Esophagus mucosa (tissue), 1 donor: Measurements from ENCODE around the gene MESP2. TPM values are rescaled to one million over a fixed set of nuclear protein-coding genes. Genes with fewer than 3 reads are reported as not detected.

Source experiments
- ATAC-seq: fragments of 200-7000 bp; cut with Tn5 transposase; one replicate; pipeline ENCODE4 v1.9.1; 2020
- total RNA-seq: library from RNA; stranded (reverse); gene quantifications from one replicate; pipeline ENCODE4 v1.2.4, GENCODE V29; 2023
- donor health status: DM: yes; HTN: yes; CAD: no.

The MESP2 gene
- 0.40 TPM for total RNA-seq

- ATAC-seq = peak; percentile 37
Measured at GRCh38 chr15:89776274-89777072, at the start of gene MESP2. Gene MESP2, plus strand, starts transcription at chr15:89776332. Its CDS starts 26 bp downstream, at chr15:89776358.

- no peak for ATAC-seq
Measured at GRCh38 chr15:89728254-89728653, 47.9 kb upstream of the MESP2 start.

GRCh38 chr15:89731275-89731674, 44.9 kb upstream of the MESP2 start:
- no peak for ATAC-seq

GRCh38 chr15:89732451-89733172, 43.5 kb upstream of the MESP2 start:
- no peak for ATAC-seq

GRCh38 chr15:89735773-89736172, 40.4 kb upstream of the MESP2 start:
- ATAC-seq = no peak

- peak; percentile 77 for ATAC-seq
Measured at GRCh38 chr15:89740137-89740536, 36.0 kb upstream of the MESP2 start.

- no peak for ATAC-seq
Measured at GRCh38 chr15:89743011-89743410, 33.1 kb upstream of the MESP2 start.

DNA sequence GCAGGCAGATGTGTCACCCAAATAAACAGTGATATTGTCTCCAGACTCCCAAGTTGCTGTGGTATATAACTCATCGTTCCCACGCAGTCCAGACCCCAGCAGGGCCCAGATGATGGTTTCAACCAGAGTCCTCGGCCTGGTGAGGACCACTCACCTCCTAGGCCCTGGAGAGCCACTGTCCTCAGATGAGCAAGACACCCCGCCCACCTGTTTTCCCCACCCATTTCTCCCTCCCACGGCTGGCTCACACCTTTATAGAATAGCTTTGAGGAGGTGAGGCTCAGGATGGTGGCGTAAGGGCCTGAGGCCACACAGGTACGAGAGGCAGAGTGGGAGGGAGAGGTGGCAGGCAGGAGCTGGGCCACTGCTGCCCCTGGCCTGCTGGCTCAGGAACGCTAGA, 32.5 kb upstream of the MESP2 start:
- ATAC-seq = no peak

- ATAC-seq = no peak
Measured at GRCh38 chr15:89745131-89745530, 31.0 kb upstream of the MESP2 start.

DNA sequence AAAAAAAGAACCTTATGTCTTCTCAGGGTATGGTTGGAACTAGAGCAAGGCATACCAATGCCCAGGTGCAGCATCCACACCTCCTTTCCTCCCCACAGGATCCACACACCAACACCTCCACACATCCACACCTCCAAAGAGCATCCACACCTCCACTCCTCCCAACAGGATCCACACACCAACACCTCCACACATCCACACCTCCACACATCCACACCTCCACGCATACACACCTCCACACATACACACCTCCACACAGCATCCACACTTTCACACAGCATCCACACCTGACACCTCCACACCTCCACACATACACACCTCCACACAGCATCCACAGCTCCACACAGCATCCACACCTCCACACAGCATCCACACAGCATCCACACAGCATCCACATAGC, 30.4 kb upstream of the MESP2 start:
- no peak for ATAC-seq

GRCh38 chr15:89746386-89746780, 29.7 kb upstream of the MESP2 start:
- no peak for ATAC-seq

DNA sequence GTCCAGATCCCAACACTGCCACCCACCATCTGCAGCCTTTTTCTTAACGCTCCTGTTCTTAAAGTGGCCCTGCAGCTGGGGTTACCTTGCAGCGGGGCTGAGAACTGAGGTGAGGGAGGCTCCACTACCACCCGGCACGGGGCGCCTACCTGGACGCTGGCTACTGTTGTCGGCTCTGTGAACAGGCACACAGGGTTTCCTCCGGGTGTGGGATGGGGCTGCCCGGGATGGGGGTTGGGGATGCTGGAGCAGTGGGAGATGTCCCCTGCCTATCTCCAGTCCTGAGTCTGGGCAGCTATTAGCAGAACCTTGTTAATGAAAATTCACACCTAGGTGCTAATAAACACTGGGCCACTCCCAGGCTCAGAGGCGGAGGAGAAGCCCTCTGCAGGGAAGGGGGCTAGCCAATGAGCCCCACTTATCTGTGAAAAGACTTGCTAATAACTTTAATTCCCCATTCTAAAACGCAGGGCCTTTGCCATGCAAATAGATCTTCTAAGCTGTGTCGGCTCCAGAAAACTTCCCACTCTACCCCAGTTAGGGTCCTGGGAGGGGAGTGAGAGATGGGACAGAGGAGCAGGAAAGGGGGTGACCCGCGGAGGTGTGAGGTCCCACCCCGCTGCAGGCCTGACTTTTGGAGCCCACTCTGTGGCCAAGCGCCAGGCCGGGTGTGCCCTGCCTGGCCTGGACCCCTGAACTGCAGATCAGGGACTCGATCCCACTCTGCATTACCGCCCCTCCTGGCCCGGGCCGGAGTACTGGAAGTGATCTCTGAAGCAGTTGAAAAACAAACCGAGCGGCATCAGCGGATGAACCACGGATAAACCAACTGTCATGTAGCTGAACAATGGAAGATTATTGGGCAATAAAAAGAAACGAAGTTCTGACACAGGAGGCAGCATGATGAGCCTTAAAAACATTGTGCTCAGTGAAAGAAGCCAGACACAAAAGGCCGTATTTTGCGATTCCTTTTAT, 28.1 kb upstream of the MESP2 start:
- no peak for ATAC-seq

- no peak for ATAC-seq
Measured at GRCh38 chr15:89749054-89749453, 27.1 kb upstream of the MESP2 start.

DNA sequence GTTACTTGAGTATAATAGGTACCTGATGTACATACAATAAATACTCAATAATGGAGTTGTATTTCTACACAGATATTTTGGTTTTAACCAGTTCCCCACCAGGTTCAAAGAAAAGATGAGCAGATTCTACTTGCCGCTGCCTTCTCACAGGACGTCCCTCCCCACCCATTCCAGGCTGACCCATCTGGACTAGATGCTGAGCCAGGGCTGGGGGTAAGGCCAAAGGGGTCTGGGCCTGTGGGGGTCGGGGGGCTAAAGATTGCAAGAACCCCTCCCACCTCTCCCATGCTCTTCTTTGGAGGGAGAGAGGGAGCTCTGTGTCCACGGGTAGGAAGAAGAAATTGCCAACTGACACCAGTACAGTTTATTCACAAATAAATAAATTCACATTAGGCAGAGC, 26.6 kb upstream of the MESP2 start:
- ATAC-seq = no peak

DNA sequence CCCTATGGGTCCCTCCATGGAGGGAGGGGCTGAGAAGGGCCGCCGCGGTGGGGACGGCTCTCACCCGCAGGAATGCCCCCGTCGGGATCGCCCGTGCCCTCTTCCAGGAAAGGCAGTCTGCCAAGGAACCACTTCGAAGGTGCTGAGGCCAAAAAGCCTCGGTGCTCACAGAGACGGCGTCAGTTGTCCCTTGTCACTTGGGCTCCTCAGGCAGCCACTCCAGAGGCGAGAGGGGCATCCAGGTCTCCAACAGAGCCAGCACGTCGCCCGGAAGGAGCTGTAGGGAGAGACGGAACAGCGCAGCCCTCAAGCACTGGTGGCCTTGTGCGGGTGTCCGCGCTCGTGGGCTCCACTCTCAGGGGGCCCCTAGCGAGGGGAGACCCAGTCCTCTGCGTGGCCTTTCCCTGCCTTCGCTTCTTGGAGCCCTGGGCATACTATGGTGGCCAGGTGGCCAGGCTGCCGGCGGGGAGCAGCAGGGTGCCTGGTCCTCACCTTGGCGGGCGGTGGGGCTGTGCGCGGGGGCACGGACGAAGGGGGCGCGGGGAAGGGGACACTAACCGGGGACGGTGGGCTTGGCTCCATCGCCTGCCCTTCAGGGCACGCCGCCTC, 26.1 kb upstream of the MESP2 start:
- ATAC-seq = peak; percentile 3

DNA sequence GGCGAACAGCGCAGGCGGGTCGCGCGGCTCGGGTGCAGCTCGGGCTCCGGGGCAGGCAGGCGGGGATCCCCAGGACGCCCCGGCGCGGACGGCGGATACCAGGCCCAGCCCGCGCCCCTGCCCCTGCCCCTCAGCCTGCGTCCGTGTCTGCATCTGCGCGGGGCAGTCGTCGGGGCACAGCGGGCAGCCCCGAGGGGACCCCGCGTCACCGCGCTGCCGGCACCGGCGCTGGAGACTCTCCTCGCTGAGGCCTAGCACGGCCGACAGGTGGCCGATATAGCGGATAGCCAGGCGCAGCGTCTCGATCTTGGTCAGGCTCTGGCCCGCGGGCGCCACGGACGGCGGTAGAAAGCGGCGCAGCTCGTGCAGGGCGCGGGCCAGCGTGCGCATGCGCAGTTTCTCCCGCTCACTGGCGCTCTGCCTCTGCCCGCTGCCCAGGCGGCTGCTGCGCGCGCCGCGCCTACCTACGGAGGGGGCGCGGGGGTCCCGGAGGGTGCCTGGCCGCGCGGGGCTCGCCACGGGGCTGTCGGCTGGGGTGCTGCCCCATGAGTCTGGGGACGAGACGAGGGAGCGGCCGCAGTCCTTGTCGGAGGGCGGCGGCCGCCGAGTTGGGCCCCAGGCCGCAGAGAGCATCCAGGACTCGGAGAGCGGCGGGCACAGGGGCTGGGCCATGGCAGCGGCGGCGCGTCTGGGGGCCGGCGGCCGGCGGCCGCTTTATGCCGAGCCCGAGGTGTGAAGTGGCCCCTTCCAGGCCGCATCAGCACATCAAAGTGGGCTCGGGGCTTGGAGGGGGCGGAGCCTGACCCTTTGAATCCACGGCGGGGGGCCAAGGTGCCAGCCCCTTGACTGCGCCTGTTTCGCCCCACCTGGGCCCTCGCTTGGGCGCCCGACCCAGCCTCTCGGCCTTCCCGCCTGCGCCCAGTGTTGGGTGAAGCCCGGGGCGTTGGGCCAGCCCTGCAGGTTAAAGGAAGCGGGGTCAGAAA, 25.3 kb upstream of the MESP2 start, which contains the start of gene MESP1:
TSS of gene MESP1 (minus strand) at position 690 of the 983 bp plus-strand sequence. CDS start at position 672, 18 bp downstream.
- peak; percentile 89 for ATAC-seq

DNA sequence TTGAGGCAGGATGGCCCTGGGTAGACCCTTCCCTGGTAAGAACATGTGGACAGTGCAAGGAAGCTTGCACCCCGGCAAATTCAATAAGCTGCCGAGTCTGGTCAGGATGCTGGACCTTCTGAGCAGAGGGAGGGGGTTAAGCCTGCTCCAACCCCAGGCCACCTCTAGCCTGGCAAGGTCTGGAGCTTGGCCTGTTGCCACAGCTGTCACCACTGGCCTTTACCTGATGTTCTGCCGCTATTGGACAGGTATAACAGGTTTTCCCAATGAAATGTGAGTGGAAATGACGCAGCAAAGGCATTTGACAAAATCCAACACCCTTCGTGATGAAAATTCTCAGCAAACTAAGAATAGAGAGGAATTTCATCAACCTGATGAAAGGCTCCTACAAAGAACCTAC, 24.4 kb upstream of the MESP2 start:
- peak; percentile 63 for ATAC-seq

DNA sequence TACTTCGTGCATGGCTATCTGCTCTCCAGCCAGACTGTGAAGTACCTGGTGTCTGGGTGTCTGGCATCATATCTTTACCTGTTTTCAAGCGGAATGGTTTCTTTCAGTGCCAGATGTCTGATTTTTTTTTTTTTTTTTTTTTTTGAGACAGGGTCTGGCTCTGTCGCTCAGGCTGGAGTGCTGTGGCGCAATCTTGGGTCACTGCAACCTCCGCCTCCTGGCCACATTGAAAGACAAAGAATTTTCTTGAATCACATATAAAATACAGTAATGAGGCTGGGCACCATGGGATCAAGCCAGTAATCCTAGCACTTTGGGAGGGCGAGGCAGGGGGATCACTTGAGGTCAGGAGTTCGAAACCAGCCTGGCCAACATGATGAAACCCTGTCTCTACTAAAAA, 22.3 kb upstream of the MESP2 start:
- ATAC-seq = no peak

DNA sequence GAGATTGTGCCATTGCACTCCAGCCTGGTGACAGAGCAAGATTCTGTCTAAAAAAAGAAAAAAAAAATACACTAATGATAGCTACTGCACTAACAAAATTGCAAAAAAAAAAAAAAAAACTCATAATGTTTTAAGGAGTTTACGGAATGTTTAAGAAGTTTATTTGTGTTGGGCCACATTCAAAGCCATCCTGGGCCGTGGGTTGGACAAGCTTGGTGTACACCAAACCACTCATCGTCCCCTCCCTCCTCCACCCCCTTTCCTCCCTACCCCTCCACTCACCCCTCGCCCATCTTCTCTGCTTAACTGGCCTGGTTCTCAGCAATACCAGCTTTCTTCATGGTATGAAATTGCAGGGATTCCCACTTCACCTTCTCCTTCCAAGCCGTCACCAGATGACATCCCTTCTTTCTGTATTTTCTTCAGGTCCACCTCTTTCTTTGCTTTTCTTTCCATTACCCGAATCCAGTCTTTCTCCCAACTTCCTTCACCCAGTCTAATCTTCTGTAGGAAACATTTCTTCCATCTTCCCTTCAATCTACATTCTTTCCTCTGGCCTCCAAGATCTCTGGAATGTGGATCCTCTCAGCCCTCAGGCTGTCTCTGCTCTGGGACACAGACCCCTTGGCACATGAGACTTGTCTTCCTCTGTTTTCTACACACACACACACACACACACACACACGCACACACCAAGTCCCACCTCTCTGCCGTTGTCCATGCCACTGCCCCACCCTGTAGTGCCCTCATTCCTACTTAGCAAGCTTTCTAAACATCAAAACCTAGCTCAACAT, 21.6 kb upstream of the MESP2 start:
- no peak for ATAC-seq

DNA sequence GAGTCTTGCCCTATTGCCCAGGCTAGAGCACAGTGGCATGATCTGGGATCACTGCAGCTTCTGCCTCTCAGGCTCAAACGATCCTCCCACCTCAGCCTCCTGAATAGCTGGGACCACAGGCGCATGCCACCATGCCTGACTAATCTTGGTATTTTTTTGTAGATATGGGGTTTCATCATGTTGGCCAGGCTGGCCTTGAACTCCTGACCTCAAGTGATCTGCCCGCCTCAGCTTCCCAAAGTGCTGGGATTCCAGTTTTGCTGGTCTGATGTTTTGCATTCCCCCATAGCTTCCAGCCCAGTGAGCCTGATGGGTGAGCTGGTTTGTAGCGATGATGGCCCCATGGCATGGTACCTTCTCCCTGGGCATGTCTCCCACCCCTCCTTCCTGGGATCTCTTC, 20.4 kb upstream of the MESP2 start:
- ATAC-seq = no peak
